Endothelial cell of umbilical vein (primary cell): ENCODE data around the gene PSMA6. TPM values are rescaled to one million over a fixed set of nuclear protein-coding genes. Genes with fewer than 3 reads are reported as not detected.

Experiments
- BruUV-seq: library from RNA; stranded (reverse); fragments of 400-500 nt; replicated peaks from 2 replicates; lab custom pipeline; 2021; lab: Mats Ljungman, UMichigan
- CTCF ChIA-PET: fragments of 300-600, 350-600 bp; sonication (Branson Sonifier 250); formaldehyde crosslinking; loops from one replicate; lab custom pipeline; 2021; ENCODE audit warnings: antibody characterized with exemption, inconsistent platforms; lab: Charles Lee
- POLR2A ChIA-PET: fragments of 300-600, 350-600 bp; sonication (Branson Sonifier 250); formaldehyde crosslinking; loops from one replicate; lab custom pipeline; 2021; ENCODE audit warnings: antibody characterized with exemption, inconsistent platforms; lab: Charles Lee
- DNase-seq: peaks from one replicate; pipeline ENCODE4 v3.0.0-alpha.2; 2011; ENCODE audit warnings: low read depth, low spot score
- FAIRE-seq: peaks from 2 replicates; lab custom pipeline; 2011; peaks lifted over from hg19 to GRCh38; lab: Jason Lieb, UNC
- H2AFZ ChIP-seq: 2 replicates; pipeline ENCODE4 v1.6.0; 2012; ENCODE audit warnings: low read depth, low read length, control low read depth, inconsistent platforms
- H3K27ac ChIP-seq: 2 replicates; pipeline ENCODE4 v1.5.1; 2011; ENCODE audit warnings: low read depth, mild to moderate bottlenecking, control low read depth, low read length, moderate library complexity; ENCODE audit not compliant: insufficient read depth
- H3K27me3 ChIP-seq, 2 experiments: 2 replicates each; pipeline versions ENCODE4 v1.6.0 to v1.6.1; 2011; ENCODE audit warnings: low read length in 2 of 2, mixed read lengths in 1 of 2; ENCODE audit not compliant: control insufficient read depth in 2 of 2, insufficient read depth in 2 of 2
- H3K36me3 ChIP-seq, 2 experiments: 2 replicates in 1 of 2; 3 replicates in 1 of 2; pipeline ENCODE4 v1.5.1; 2011; ENCODE audit warnings: low read length in 2 of 2, mild to moderate bottlenecking in 1 of 2, moderate library complexity in 1 of 2; ENCODE audit not compliant: control insufficient read depth in 2 of 2, insufficient read depth in 2 of 2; ENCODE audit errors: extremely low read depth in 1 of 2
- H3K4me1 ChIP-seq: 3 replicates; pipeline ENCODE4 v1.5.1; 2011; ENCODE audit warnings: mild to moderate bottlenecking, low read length; ENCODE audit not compliant: control insufficient read depth, insufficient read depth; ENCODE audit errors: extremely low read depth
- H3K4me2 ChIP-seq: 2 replicates; pipeline ENCODE4 v1.6.1; 2011; ENCODE audit warnings: low read length, control low read depth, mixed read lengths; ENCODE audit not compliant: insufficient read depth
- H3K4me3 ChIP-seq, 3 experiments: fragments of 200-600 bp in 1 of 3; sonication (generic), shearing (Covaris generic) in 1 of 3; replicated peaks in 1 of 3; 2 replicates each; pipeline ENCODE4 v1.5.1; 2011 to 2016; ENCODE audit warnings: control low read depth in 3 of 3, low read length in 3 of 3, mild to moderate bottlenecking in 2 of 3, inconsistent platforms in 1 of 3, low read depth in 1 of 3, moderate library complexity in 1 of 3; ENCODE audit not compliant: insufficient read depth in 1 of 3
- H3K79me2 ChIP-seq: 2 replicates; pipeline ENCODE4 v1.6.0; 2012; ENCODE audit warnings: low read length, inconsistent platforms; ENCODE audit not compliant: control insufficient read depth, insufficient read depth
- H3K9ac ChIP-seq: replicated peaks from 2 replicates; pipeline ENCODE3; 2011; ENCODE audit warnings: low read length, control low read depth; ENCODE audit not compliant: insufficient read depth; ENCODE audit errors: extremely low read depth
- H3K9me1 ChIP-seq: replicated peaks from 3 replicates; pipeline ENCODE4 v1.6.0; 2011; ENCODE audit warnings: mild to moderate bottlenecking, low read length; ENCODE audit not compliant: control insufficient read depth, insufficient read depth; ENCODE audit errors: extremely low read depth
- H3K9me3 ChIP-seq: replicated peaks from 2 replicates; pipeline ENCODE4 v1.5.1; 2012; ENCODE audit warnings: low read length, inconsistent platforms; ENCODE audit not compliant: control insufficient read depth, insufficient read depth
- H4K20me1 ChIP-seq: replicated peaks from 2 replicates; pipeline ENCODE3; 2011; ENCODE audit warnings: mild to moderate bottlenecking, low read length; ENCODE audit not compliant: control insufficient read depth, insufficient read depth; ENCODE audit errors: extremely low read depth
- EZH2 ChIP-seq: IDR thresholded peaks from 2 replicates; pipeline ENCODE4 v1.6.1; 2012; ENCODE audit warnings: borderline replicate concordance, low read depth, mild to moderate bottlenecking, moderate library complexity, low read length, inconsistent platforms; ENCODE audit not compliant: severe bottlenecking
- FOS ChIP-seq: IDR thresholded peaks from 2 replicates; pipeline ENCODE4 v1.6.1; 2011; ENCODE audit warnings: mild to moderate bottlenecking, low read length, moderate library complexity, borderline replicate concordance; ENCODE audit not compliant: insufficient read depth
- GATA2 ChIP-seq: IDR thresholded peaks from 2 replicates; pipeline ENCODE4 v1.7.0; 2011; ENCODE audit warnings: low read depth, mild to moderate bottlenecking, moderate library complexity, mixed read lengths, low read length; ENCODE audit not compliant: insufficient read length, insufficient read depth
- JUN ChIP-seq: IDR thresholded peaks from 2 replicates; pipeline ENCODE4 v1.6.1; 2011; ENCODE audit warnings: borderline replicate concordance, low read depth; ENCODE audit not compliant: insufficient read length, insufficient read depth
- MYC ChIP-seq: IDR thresholded peaks from one replicate; pipeline ENCODE4 v1.6.1; 2011; ENCODE audit warnings: mild to moderate bottlenecking, low read depth, low read length
- POLR2A ChIP-seq: IDR thresholded peaks from 2 replicates; pipeline ENCODE4 v1.6.1; 2012; ENCODE audit warnings: low read depth, mild to moderate bottlenecking, control low read depth, low read length
- POLR2AphosphoS5 ChIP-seq: IDR thresholded peaks from 2 replicates; pipeline ENCODE4 v1.6.1; 2012; ENCODE audit warnings: low read depth, mild to moderate bottlenecking, control low read depth, low read length, moderate library complexity; ENCODE audit not compliant: insufficient read depth
- dilution Hi-C: fragments of 300-500 bp; cut with MboI; formaldehyde crosslinking; loops from one replicate; pipeline ENCODE4 v1.15.0; 2019; ENCODE audit warnings: low sequenced_read_pairs; ENCODE audit not compliant: extremely low pct_ligation_motif_present
- intact Hi-C: fragments of 100-400 bp; cut with micrococcal nuclease; formaldehyde crosslinking; loops from one replicate; pipeline ENCODE4 v1.10.0; 2022
- polyA plus RNA-seq, 4 experiments: library from polyadenylated mRNA; depleted of rRNA in 3 of 4; stranded (reverse) in 3 of 4; unstranded in 1 of 4; fragments of >200 nt; gene quantifications; 2 replicates each; pipeline versions ENCODE4 v1.2.1 to v1.2.3, GENCODE V29; 2011 to 2012; ENCODE audit warnings: missing spikeins in 1 of 4
- total RNA-seq: library from RNA; stranded (reverse); gene quantifications from 2 replicates; pipeline ENCODE4 v1.2.3, GENCODE V29; 2021
- TF ChIP-seq, protein P1 (sequence below), 2 donors: IDR thresholded peaks; 1 replicate in 1 of 2; 2 replicates in 1 of 2; pipeline ENCODE4 v1.5.1; 2011; ENCODE audit warnings: low read length in 2 of 2, mild to moderate bottlenecking in 2 of 2, moderate library complexity in 2 of 2, control low read depth in 1 of 2, inconsistent platforms in 1 of 2, low read depth in 1 of 2; ENCODE audit not compliant: insufficient read depth in 1 of 2; ENCODE audit errors: extremely low read depth in 1 of 2
- TF ChIP-seq, protein P2 (sequence below): IDR thresholded peaks from 2 replicates; pipeline ENCODE4 v1.6.1; 2011; ENCODE audit not compliant: insufficient read depth, insufficient read length

PSMA6 gene
- total and polyA plus RNA-seq, 2 donors (not counting 3 experiments of a cell fraction or from before 2014, with no cell fraction given) = 170 to 197 TPM

DNA sequence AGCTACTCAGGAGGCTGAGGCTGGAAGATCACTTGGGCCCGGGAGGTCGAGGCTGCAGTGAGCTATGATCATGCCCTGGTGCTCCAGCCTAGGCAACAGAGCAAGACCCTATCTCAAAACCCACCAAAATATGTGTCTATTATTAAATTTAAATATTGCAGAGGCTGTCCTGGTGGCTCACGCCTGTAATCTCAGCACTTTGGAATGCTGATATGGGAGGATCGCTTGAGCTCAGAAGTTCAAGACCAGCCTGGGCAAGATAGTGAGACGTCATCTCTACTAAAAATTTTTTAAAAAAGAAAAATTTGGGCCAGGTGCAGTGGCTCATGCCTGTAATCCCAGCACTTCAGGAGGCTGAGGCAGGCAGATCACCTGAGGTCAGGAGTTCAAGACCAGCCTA is 13.9 kb downstream of the PSMA6 start:
- H3K27me3 ChIP-seq = no peaks in the 10 kb centered on the region
- intact Hi-C loops = no loop called here
- H3K36me3 ChIP-seq = peaks cover 0 to 5% of the 10 kb centered on the region in 2 experiments
- H2AFZ ChIP-seq = no peak overlapping the region
- no peak for FAIRE-seq
- dilution Hi-C loops = no loop called here
- ChIA-PET CTCF (interaction anchor here (1.1 to 1.6 kb wide), 2 partner anchors 23 to 77 kb away, joined by 3 to 6 read pairs; no protein-coding TSS in a partner anchor), POLR2A (no interaction called here)
- H3K9ac ChIP-seq = no peak overlapping the region
- no peaks in the 10 kb centered on the region for H3K4me1 ChIP-seq
- no TSS peak for BruUV-seq
- H3K4me2 ChIP-seq = no peak overlapping the region
- H4K20me1 ChIP-seq = peaks cover 5% of the 10 kb centered on the region
- H3K79me2 ChIP-seq = peaks cover 64% of the 10 kb centered on the region
- TF ChIP-seq JUN (no peak), POLR2AphosphoS5 (no peak), MYC (no peak), FOS (no peak), GATA2 (no peak), POLR2A (no peak), EZH2 (no peak)
- TF ChIP-seq, protein P1, sequence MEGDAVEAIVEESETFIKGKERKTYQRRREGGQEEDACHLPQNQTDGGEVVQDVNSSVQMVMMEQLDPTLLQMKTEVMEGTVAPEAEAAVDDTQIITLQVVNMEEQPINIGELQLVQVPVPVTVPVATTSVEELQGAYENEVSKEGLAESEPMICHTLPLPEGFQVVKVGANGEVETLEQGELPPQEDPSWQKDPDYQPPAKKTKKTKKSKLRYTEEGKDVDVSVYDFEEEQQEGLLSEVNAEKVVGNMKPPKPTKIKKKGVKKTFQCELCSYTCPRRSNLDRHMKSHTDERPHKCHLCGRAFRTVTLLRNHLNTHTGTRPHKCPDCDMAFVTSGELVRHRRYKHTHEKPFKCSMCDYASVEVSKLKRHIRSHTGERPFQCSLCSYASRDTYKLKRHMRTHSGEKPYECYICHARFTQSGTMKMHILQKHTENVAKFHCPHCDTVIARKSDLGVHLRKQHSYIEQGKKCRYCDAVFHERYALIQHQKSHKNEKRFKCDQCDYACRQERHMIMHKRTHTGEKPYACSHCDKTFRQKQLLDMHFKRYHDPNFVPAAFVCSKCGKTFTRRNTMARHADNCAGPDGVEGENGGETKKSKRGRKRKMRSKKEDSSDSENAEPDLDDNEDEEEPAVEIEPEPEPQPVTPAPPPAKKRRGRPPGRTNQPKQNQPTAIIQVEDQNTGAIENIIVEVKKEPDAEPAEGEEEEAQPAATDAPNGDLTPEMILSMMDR (IDR thresholded peaks at IDR 0.05; ENCODE audit: extremely low read depth in 1 of 2, insufficient read depth in 1 of 2, low read depth in 1 of 2, low read length in 2 of 2) = no peak
- TF ChIP-seq, protein P2, sequence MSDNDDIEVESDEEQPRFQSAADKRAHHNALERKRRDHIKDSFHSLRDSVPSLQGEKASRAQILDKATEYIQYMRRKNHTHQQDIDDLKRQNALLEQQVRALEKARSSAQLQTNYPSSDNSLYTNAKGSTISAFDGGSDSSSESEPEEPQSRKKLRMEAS = no peak
- no peak overlapping the region for H3K4me3 ChIP-seq
- no peak for DNase-seq
- no peak overlapping the region for H3K27ac ChIP-seq
- no peaks in the 10 kb centered on the region for H3K9me3 ChIP-seq
- no peaks in the 10 kb centered on the region for H3K9me1 ChIP-seq
